Hepatocyte (in vitro differentiated cells): ENCODE data around the gene LSM5. TPM values are rescaled to one million over a fixed set of nuclear protein-coding genes. Genes with fewer than 3 reads are reported as not detected.
A peak's percentile ranks its signal among the peaks of the same experiment; 100 is the strongest.

Source experiments
- DNase-seq: peaks from one replicate; pipeline ENCODE4 v3.0.0-alpha.2; 2016; ENCODE audit warnings: low spot score
- H2AFZ ChIP-seq: fragments of 200-600 bp; sonication (generic); 2 replicates; pipeline ENCODE4 v1.6.0; 2016; ENCODE audit warnings: antibody characterized with exemption, mild to moderate bottlenecking
- H3K27ac ChIP-seq: fragments of 200-600 bp; sonication (generic); 2 replicates; pipeline ENCODE4 v1.5.1; 2016; ENCODE audit warnings: mild to moderate bottlenecking
- H3K27me3 ChIP-seq: fragments of 200-600 bp; sonication (generic); 2 replicates; pipeline ENCODE4 v1.6.1; 2016
- H3K36me3 ChIP-seq: fragments of 200-600 bp; sonication (generic); replicated peaks from 2 replicates; pipeline ENCODE4 v1.5.1; 2016; ENCODE audit warnings: low read depth; ENCODE audit not compliant: insufficient read depth
- H3K4me1 ChIP-seq: fragments of 200-600 bp; sonication (generic); 2 replicates; pipeline ENCODE4 v1.5.1; 2016; ENCODE audit warnings: mild to moderate bottlenecking, moderate library complexity; ENCODE audit not compliant: insufficient read depth
- H3K4me2 ChIP-seq: fragments of 200-600 bp; sonication (generic); 2 replicates; pipeline ENCODE4 v1.6.0; 2016
- H3K4me3 ChIP-seq: fragments of 200-600 bp; sonication (generic); 2 replicates; pipeline ENCODE4 v1.5.1; 2016; ENCODE audit warnings: mild to moderate bottlenecking
- H3K79me2 ChIP-seq: fragments of 200-600 bp; sonication (generic); 2 replicates; pipeline ENCODE4 v1.6.0; 2017; ENCODE audit warnings: mild to moderate bottlenecking
- H3K9me2 ChIP-seq: fragments of 200-600 bp; sonication (generic); replicated peaks from 2 replicates; pipeline ENCODE4 v1.6.0; 2017; ENCODE audit warnings: mild to moderate bottlenecking; ENCODE audit not compliant: insufficient read depth
- H3K9me3 ChIP-seq: fragments of 200-600 bp; sonication (generic); 2 replicates; pipeline ENCODE4 v1.5.1; 2016; ENCODE audit warnings: low read depth, mild to moderate bottlenecking
- H4K20me1 ChIP-seq: fragments of 200-600 bp; sonication (generic); 2 replicates; pipeline ENCODE4 v1.6.0; 2016; ENCODE audit warnings: mild to moderate bottlenecking; ENCODE audit not compliant: insufficient read depth, poor library complexity, severe bottlenecking
- CTCF ChIP-seq: fragments of 200-600 bp; sonication (generic); IDR thresholded peaks from 2 replicates; pipeline ENCODE4 v1.5.1; 2016; ENCODE audit warnings: antibody characterized with exemption, mild to moderate bottlenecking; ENCODE audit not compliant: poor library complexity
- EZH2 ChIP-seq: fragments of 200-600 bp; sonication (generic); IDR thresholded peaks from 2 replicates; pipeline ENCODE4 v1.6.1; 2016; ENCODE audit warnings: antibody characterized with exemption, mild to moderate bottlenecking, borderline replicate concordance
- EZH2phosphoT487 ChIP-seq: fragments of 200-600 bp; sonication (generic); IDR thresholded peaks from one replicate; pipeline ENCODE4 v1.6.1; 2018; ENCODE audit warnings: antibody characterized with exemption, mild to moderate bottlenecking, low read depth, moderate library complexity; ENCODE audit not compliant: unreplicated experiment, severe bottlenecking
- WGBS: methylation state at CpG from one replicate; pipeline ENCODE4 v1.1.6; 2016; ENCODE audit warnings: low lambda C conversion rate; ENCODE audit errors: missing lambda C conversion rate; 5-methylcytosine and 5-hydroxymethylcytosine counted together
- polyA plus RNA-seq: library from polyadenylated mRNA; unstranded; fragments of >200 nt; fragmentation: Nextera tagmentation; extraction: Ambion mirVana; gene quantifications from 2 replicates; pipeline ENCODE4 v1.2.1, GENCODE V29; 2016
- total RNA-seq: library from RNA; depleted of rRNA; stranded (reverse); fragments of >200 nt; gene quantifications from 2 replicates; pipeline ENCODE4 v1.2.3, GENCODE V29; 2014

The LSM5 gene
- total and polyA plus RNA-seq, 2 experiments from 2014 or later: 38.4 to 92.7 TPM

DNA sequence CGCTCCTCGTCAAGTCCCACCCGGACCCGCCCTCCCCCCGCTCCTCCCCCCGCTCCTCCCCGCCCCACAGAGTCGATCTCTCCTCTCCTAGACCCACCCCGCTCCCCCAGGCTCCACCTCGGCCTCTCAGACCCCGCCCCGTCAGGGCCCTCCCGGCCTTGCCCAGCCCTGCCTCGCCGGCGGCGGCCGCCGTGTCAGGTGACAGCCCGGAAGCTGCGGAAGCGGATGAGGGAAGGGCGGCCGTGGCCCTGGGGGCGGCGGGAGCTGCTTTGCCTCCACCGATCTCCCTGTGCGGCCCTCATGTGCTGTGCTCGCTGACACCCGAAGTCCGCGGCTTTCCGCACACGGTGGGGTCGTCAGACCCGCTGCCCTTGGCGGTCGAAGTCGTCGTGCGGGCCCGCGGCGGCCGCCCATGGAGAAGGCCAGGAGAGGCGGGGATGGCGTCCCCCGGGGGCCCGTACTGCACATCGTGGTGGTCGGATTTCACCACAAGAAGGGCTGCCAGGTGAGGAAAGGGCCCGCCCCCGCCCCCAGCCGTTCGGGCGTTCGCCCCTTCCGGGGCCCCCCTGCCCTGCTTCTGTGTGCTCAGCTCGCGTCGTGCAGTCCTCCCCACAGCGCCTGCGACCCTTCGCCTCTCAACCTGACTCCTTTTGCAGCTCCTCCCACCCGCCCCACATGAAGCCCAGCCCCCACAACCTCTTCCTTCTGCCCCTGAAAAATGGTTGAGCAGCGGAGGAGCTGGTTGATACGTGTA is 5.3 kb upstream of the LSM5 start, which contains the start of gene AVL9:
Gene AVL9 (plus strand): TSS at position 192 of the 754 bp plus-strand sequence. CDS start 221 bp downstream, at position 413.
- Histone ChIP-seq H3K9me2 (no peaks in the 10 kb centered on the region), H3K4me2 (peak within 1 kb of the TSS; percentile 82), H3K79me2 (peaks cover 53% of the 10 kb centered on the region), H3K36me3 (no peaks in the 10 kb centered on the region), H4K20me1 (peaks cover 19% of the 10 kb centered on the region), H3K9me3 (no peaks in the 10 kb centered on the region), H3K27ac (peak within 1 kb of the TSS; percentile 100), H3K27me3 (no peaks in the 10 kb centered on the region), H3K4me1 (peaks cover 7% of the 10 kb centered on the region), H3K4me3 (peak within 1 kb of the TSS; percentile 84), H2AFZ (peak within 1 kb of the TSS; percentile 98)
- WGBS: 1% methylated on average over 46 of the region's 67 CpGs
- TF ChIP-seq CTCF: no peak
- TF ChIP-seq EZH2: no peak
- TF ChIP-seq EZH2phosphoT487: no peak
- peak; percentile 98 for DNase-seq

DNA sequence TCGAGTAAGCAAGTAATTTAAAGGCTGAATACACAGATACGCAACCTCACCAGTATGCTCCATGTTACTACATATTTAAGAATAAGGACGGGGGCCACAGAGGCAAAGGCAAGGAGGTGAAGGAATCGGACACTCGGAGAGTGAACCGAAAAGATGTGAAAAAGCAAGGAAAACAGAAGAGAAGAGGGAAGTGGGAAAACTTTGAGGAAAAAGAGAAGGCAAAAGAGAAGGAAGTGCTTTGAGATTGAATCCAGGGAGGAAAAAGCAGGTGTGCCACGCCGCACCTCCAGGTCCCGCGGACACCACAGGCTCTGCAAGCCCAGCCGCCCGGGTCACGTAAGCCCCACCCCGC is 4.7 kb upstream of the LSM5 start:
- Histone ChIP-seq H3K36me3 (no peaks in the 10 kb centered on the region), H3K4me2 (peak overlapping the region; percentile 76), H3K9me2 (no peaks in the 10 kb centered on the region), H3K79me2 (peaks cover 48% of the 10 kb centered on the region), H3K9me3 (no peaks in the 10 kb centered on the region), H3K4me3 (peak overlapping the region; percentile 84), H2AFZ (peak overlapping the region; percentile 98), H3K4me1 (peaks cover 7% of the 10 kb centered on the region), H3K27ac (peak overlapping the region; percentile 95), H4K20me1 (peaks cover 13% of the 10 kb centered on the region), H3K27me3 (no peaks in the 10 kb centered on the region)
- TF ChIP-seq CTCF (no peak), EZH2 (no peak), EZH2phosphoT487 (no peak)
- DNase-seq: no peak
- under 1% methylated on average over 9 of the region's 14 CpGs for WGBS

GRCh38 chr7:32489788-32490126 is 423 bp downstream of the LSM5 start:
- Histone ChIP-seq H3K4me1 (peaks cover 12% of the 10 kb centered on the region), H3K36me3 (no peaks in the 10 kb centered on the region), H3K79me2 (peaks cover 25% of the 10 kb centered on the region), H2AFZ (peak overlapping the region; percentile 75), H3K9me2 (no peaks in the 10 kb centered on the region), H3K4me3 (peak overlapping the region; percentile 74), H3K4me2 (peak overlapping the region; percentile 74), H3K27me3 (no peaks in the 10 kb centered on the region), H3K27ac (peak overlapping the region; percentile 83), H3K9me3 (no peaks in the 10 kb centered on the region), H4K20me1 (no peaks in the 10 kb centered on the region)
- DNase-seq: no peak
- no peak for TF ChIP-seq EZH2
- no peak for TF ChIP-seq EZH2phosphoT487
- no peak for TF ChIP-seq CTCF
- WGBS: 2% methylated on average over 9 of the region's 9 CpGs
